HFF-Myc (cell line): ENCODE measurements around the gene TAOK1.
"Not testable (repeated sequence)": the region's sequence is repeated elsewhere in the genome, so short reads cannot be mapped to it uniquely, and the experiment has no call there.

Source experiments
- DNase-seq: peaks from one replicate; pipeline ENCODE4 v3.0.0-alpha.2; 2011; ENCODE audit warnings: low read depth; ENCODE audit errors: extremely low read depth
- H3K4me3 ChIP-seq: replicated peaks from 2 replicates; pipeline ENCODE4 v1.5.1; 2011; ENCODE audit warnings: low read depth, mild to moderate bottlenecking, control low read depth, low read length
- TF ChIP-seq, protein P1 (sequence below): IDR thresholded peaks from 2 replicates; pipeline ENCODE4 v1.5.1; 2012; ENCODE audit warnings: mild to moderate bottlenecking, low read depth, low read length, control low read depth; ENCODE audit errors: missing control alignments

TAOK1 gene

GRCh38 chr17:29555840-29556239, 165.7 kb downstream of the TAOK1 start:
- no peak overlapping the region for H3K4me3 ChIP-seq
- DNase-seq = no peak
- TF ChIP-seq, protein P1, sequence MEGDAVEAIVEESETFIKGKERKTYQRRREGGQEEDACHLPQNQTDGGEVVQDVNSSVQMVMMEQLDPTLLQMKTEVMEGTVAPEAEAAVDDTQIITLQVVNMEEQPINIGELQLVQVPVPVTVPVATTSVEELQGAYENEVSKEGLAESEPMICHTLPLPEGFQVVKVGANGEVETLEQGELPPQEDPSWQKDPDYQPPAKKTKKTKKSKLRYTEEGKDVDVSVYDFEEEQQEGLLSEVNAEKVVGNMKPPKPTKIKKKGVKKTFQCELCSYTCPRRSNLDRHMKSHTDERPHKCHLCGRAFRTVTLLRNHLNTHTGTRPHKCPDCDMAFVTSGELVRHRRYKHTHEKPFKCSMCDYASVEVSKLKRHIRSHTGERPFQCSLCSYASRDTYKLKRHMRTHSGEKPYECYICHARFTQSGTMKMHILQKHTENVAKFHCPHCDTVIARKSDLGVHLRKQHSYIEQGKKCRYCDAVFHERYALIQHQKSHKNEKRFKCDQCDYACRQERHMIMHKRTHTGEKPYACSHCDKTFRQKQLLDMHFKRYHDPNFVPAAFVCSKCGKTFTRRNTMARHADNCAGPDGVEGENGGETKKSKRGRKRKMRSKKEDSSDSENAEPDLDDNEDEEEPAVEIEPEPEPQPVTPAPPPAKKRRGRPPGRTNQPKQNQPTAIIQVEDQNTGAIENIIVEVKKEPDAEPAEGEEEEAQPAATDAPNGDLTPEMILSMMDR = no peak

- DNase-seq = no peak
- no peak overlapping the region for H3K4me3 ChIP-seq
- TF ChIP-seq, protein P1 = no peak
Observed at GRCh38 chr17:29557085-29557738, 167.0 kb downstream of the TAOK1 start.

GRCh38 chr17:29557739-29558116, 167.6 kb downstream of the TAOK1 start:
- DNase-seq = no peak
- TF ChIP-seq, protein P1 = no peak
- no peak overlapping the region for H3K4me3 ChIP-seq

GRCh38 chr17:29558139-29558538, 168.0 kb downstream of the TAOK1 start:
- not testable (repeated sequence) for DNase-seq, H3K4me3 ChIP-seq

- no peak overlapping the region for H3K4me3 ChIP-seq
- TF ChIP-seq, protein P1 = no peak
- DNase-seq = no peak
Observed at GRCh38 chr17:29559640-29560039, 169.5 kb downstream of the TAOK1 start.

DNA sequence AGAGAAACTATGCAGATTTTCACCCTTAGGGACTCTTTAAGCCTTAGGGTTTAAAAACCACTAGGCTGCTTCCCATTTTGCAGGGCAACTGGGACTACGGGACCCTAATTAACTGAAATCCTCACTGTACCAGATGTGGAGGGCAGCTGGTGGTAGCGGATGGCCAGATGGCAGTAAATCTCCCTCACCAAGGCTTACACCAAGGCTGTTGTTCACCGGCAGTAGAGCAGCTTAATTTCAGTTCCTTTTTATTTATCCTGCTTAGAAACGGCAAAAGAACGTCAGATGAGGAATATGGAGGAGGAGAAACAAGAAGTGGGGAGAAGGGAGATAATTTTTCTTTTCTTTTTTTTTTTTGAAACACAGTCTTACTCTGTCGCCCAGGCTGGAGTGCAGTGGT, 170.2 kb downstream of the TAOK1 start:
- H3K4me3 ChIP-seq = no peak overlapping the region
- TF ChIP-seq, protein P1 = no peak
- DNase-seq = no peak

DNA sequence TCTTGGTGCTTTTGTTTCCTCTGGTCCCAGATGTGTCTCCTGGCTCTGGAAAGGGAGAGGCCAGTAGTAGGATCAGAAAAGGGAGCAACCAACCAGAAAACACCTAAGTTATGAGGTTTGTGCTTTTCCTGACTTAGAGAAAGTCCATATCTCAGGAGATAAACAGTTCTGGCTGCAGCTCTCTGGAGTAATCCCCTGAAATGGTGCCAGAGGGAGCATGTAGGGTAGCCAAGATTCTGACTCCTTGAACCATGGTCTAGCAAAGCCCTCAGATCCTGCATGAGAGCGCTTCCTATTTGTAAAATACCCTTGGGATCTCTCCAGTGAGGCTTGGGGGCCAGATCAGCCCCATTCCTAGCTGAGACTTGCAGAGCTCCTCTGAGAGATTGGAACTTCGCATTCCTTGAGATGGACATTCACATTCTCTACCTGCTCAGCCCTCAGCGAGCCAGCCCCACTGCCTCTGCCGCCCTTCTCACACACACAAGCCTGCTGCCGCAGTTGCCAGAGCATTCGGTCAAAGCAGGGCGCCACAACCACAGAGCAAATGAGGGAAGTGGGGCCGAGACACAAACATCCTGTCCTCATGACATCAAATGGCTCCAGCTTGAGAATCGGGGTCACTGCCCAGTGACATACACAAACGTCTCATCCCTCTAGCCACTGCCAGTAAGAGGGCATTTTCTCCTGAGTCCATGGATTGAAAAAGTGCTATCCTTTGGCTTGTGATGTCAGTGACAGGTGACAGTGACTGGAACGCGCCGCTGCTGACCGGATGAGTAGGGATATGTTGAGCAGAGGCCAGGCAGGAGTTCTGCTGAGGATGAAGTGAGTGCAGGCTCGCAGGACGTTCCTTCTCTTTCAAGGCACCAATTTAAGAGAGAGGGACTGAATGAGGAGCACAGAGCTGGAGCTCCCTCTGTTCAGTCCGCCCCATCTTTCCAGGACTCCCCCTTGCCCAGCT, 171.7 kb downstream of the TAOK1 start:
- no peak for DNase-seq
- TF ChIP-seq, protein P1 = no peak
- no peak overlapping the region for H3K4me3 ChIP-seq
